Fibroblast of lung (primary cell): ENCODE measurements around the gene INMT. TPM values are rescaled to one million over a fixed set of nuclear protein-coding genes. Genes with fewer than 3 reads are reported as not detected.
"Not testable (repeated sequence)": the region's sequence is repeated elsewhere in the genome, so short reads cannot be mapped to it uniquely, and the experiment has no call there.

ENCODE experiments used
- DNase-seq, 2 donors: peaks; one replicate each; pipeline versions ENCODE4 v3.0.0 to v3.0.0-alpha.2; 2010; ENCODE audit warnings: low read depth in 2 of 2
- H2AFZ ChIP-seq: 2 replicates; pipeline ENCODE4 v1.5.1; 2012; ENCODE audit warnings: low read length, control low read depth, inconsistent platforms
- H3K27ac ChIP-seq: 2 replicates; pipeline ENCODE4 v1.5.1; 2011; ENCODE audit warnings: low read length, control low read depth; ENCODE audit not compliant: insufficient read depth
- H3K27me3 ChIP-seq: 2 replicates; pipeline ENCODE4 v1.5.1; 2011; ENCODE audit warnings: mild to moderate bottlenecking, low read length; ENCODE audit not compliant: control insufficient read depth, insufficient read depth
- H3K36me3 ChIP-seq: 2 replicates; pipeline ENCODE4 v1.5.1; 2011; ENCODE audit warnings: low read length; ENCODE audit not compliant: control insufficient read depth, insufficient read depth
- H3K4me1 ChIP-seq: 2 replicates; pipeline ENCODE4 v1.5.1; 2011; ENCODE audit warnings: low read length; ENCODE audit not compliant: control insufficient read depth, insufficient read depth; ENCODE audit errors: extremely low read depth
- H3K4me2 ChIP-seq: 2 replicates; pipeline ENCODE4 v1.5.1; 2011; ENCODE audit warnings: low read length, control low read depth; ENCODE audit not compliant: insufficient read depth; ENCODE audit errors: extremely low read depth
- H3K4me3 ChIP-seq, 4 experiments: fragments of 200-600 bp in 1 of 4; sonication (generic) in 1 of 4; replicated peaks in 1 of 4; 2 replicates each; pipeline ENCODE4 v1.5.1; 2011 to 2016; ENCODE audit warnings: low read length in 4 of 4, low read depth in 3 of 4, mild to moderate bottlenecking in 3 of 4, control low read depth in 2 of 4, inconsistent platforms in 1 of 4, mixed read lengths in 1 of 4; ENCODE audit not compliant: insufficient read depth in 1 of 4; ENCODE audit errors: control extremely low read depth in 1 of 4
- H3K79me2 ChIP-seq: 2 replicates; pipeline ENCODE4 v1.5.1; 2012; ENCODE audit warnings: mild to moderate bottlenecking, low read length, inconsistent platforms; ENCODE audit not compliant: control insufficient read depth, insufficient read depth
- H3K9ac ChIP-seq: 2 replicates; pipeline ENCODE4 v1.5.1; 2011; ENCODE audit warnings: mild to moderate bottlenecking, low read length, control low read depth; ENCODE audit not compliant: insufficient read depth
- H3K9me3 ChIP-seq: 2 replicates; pipeline ENCODE4 v1.5.1; 2012; ENCODE audit warnings: low read depth, low read length; ENCODE audit not compliant: control insufficient read depth, insufficient read depth
- H4K20me1 ChIP-seq: 2 replicates; pipeline ENCODE4 v1.5.1; 2011; ENCODE audit warnings: low read length; ENCODE audit not compliant: control insufficient read depth, insufficient read depth; ENCODE audit errors: extremely low read depth
- EZH2 ChIP-seq: IDR thresholded peaks from 2 replicates; pipeline ENCODE4 v1.5.1; 2012; ENCODE audit warnings: low read length, control low read depth, mild to moderate bottlenecking; ENCODE audit errors: missing control alignments
- polyA plus RNA-seq, 2 donors: library from polyadenylated mRNA; depleted of rRNA in 1 of 2; stranded (reverse) in 1 of 2; unstranded in 1 of 2; fragments of >200 nt; gene quantifications; 2 replicates each; pipeline ENCODE4 v1.2.1, GENCODE V29; 2011 to 2012; ENCODE audit warnings: missing spikeins in 1 of 2
- total RNA-seq: library from RNA; depleted of rRNA; stranded (reverse); fragments of >200 nt; gene quantifications from 2 replicates; pipeline ENCODE4 v1.2.1, GENCODE V29; 2014
- TF ChIP-seq, protein P1 (sequence below), 2 donors: IDR thresholded peaks in 1 of 2; conservative IDR thresholded peaks in 1 of 2; 1 replicate in 1 of 2; 2 replicates in 1 of 2; pipeline ENCODE4 v1.5.1; 2011 to 2012; ENCODE audit warnings: low read length in 2 of 2, control low read depth in 1 of 2, inconsistent platforms in 1 of 2, low read depth in 1 of 2, mild to moderate bottlenecking in 1 of 2

INMT gene
- total and polyA plus RNA-seq, 2 donors (not counting 1 experiment from before 2014, with no cell fraction given): 75.8 to 237 TPM

DNA sequence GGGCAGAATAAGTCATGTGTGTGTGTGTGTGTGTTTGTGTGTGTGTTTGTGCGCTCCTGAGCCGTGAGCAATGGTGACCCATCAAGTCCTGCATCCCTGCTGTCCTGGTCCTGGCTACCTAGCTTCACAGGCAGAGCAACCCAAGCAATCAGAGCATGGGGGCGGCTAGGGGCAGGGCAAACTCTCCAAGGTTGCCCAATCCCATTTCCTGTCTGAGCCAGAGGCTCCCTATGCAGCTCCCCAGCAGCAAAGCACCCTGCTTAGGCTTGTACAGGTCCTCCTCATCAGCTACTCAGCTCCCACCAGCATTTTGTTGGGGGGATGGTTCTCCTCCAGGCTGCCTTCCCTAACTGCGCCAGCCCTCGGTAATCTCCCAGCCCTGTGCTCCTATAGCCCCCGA, 38.5 kb upstream of the INMT start:
- Histone ChIP-seq H3K27ac (no peak overlapping the region), H3K9ac (no peak overlapping the region), H3K36me3 (no peaks in the 10 kb centered on the region), H3K79me2 (no peaks in the 10 kb centered on the region), H3K9me3 (no peaks in the 10 kb centered on the region), H3K4me1 (no peaks in the 10 kb centered on the region), H3K27me3 (no peaks in the 10 kb centered on the region), H4K20me1 (no peaks in the 10 kb centered on the region), H2AFZ (no peak overlapping the region), H3K4me2 (no peak overlapping the region), H3K4me3 (no peak overlapping the region)
- TF ChIP-seq, protein P1, sequence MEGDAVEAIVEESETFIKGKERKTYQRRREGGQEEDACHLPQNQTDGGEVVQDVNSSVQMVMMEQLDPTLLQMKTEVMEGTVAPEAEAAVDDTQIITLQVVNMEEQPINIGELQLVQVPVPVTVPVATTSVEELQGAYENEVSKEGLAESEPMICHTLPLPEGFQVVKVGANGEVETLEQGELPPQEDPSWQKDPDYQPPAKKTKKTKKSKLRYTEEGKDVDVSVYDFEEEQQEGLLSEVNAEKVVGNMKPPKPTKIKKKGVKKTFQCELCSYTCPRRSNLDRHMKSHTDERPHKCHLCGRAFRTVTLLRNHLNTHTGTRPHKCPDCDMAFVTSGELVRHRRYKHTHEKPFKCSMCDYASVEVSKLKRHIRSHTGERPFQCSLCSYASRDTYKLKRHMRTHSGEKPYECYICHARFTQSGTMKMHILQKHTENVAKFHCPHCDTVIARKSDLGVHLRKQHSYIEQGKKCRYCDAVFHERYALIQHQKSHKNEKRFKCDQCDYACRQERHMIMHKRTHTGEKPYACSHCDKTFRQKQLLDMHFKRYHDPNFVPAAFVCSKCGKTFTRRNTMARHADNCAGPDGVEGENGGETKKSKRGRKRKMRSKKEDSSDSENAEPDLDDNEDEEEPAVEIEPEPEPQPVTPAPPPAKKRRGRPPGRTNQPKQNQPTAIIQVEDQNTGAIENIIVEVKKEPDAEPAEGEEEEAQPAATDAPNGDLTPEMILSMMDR (conservative IDR thresholded peaks at IDR 0.05 in 1 of 2, IDR thresholded peaks at IDR 0.05 in 1 of 2; ENCODE audit: low read depth in 1 of 2, low read length in 2 of 2): no peak
- TF ChIP-seq EZH2: no peak
- no peak for DNase-seq

DNA sequence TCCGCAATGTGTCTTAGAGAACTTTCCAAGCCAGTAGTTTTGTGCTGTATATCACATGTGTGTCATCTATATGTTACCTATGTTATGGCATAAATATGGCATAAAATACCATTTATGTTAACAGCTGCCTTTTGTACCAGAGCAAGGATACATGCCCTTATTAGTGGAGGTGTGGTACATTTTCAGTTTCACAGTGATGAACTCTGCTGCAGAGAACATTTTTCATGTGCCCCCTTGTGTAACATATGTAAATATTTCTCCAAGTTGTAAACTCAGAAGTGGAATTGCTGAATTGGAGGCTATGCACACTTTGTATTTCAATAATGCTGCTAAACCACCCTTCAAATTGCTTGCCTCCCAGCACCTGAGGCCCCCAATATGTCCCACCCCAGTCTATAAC, 37.8 kb upstream of the INMT start:
- Histone ChIP-seq H3K9me3 (no peaks in the 10 kb centered on the region), H4K20me1 (no peaks in the 10 kb centered on the region), H3K27me3 (no peaks in the 10 kb centered on the region), H3K79me2 (no peaks in the 10 kb centered on the region), H3K36me3 (no peaks in the 10 kb centered on the region), H3K9ac (no peak overlapping the region), H3K4me2 (no peak overlapping the region), H3K4me1 (no peaks in the 10 kb centered on the region), H3K4me3 (no peak overlapping the region), H2AFZ (no peak overlapping the region), H3K27ac (no peak overlapping the region)
- TF ChIP-seq EZH2: no peak
- TF ChIP-seq, protein P1 (conservative IDR thresholded peaks at IDR 0.05 in 1 of 2, IDR thresholded peaks at IDR 0.05 in 1 of 2; ENCODE audit: low read depth in 1 of 2, low read length in 2 of 2): no peak
- no peak for DNase-seq

DNA sequence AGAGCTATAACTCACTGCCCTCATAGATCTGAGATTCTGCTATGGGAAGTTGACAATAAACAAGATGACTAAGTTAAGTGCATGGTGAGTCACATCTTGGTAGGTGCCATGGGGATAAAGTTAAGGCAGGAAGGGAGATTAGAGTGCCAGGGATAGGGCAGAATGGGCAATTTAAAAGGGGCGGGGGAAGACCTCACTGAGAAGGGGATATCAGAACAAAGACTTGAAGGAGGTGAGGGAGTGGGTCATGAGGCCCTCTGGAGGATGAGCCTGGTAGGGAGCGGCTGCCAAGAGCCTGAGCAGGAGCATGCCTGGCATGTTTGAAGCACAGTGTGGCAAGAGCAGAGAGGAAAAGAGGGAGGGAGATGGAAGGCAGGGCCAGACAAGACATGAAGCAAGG, 34.8 kb upstream of the INMT start:
- no peak overlapping the region for H3K27ac ChIP-seq
- H3K4me3 ChIP-seq: no peak overlapping the region
- H2AFZ ChIP-seq: no peak overlapping the region
- H3K4me1 ChIP-seq: no peaks in the 10 kb centered on the region
- DNase-seq: no peak
- no peaks in the 10 kb centered on the region for H4K20me1 ChIP-seq
- no peaks in the 10 kb centered on the region for H3K9me3 ChIP-seq
- no peaks in the 10 kb centered on the region for H3K36me3 ChIP-seq
- H3K4me2 ChIP-seq: no peak overlapping the region
- TF ChIP-seq EZH2: no peak
- TF ChIP-seq, protein P1 (conservative IDR thresholded peaks at IDR 0.05 in 1 of 2, IDR thresholded peaks at IDR 0.05 in 1 of 2; ENCODE audit: low read depth in 1 of 2, low read length in 2 of 2): no peak
- H3K27me3 ChIP-seq: no peaks in the 10 kb centered on the region
- no peak overlapping the region for H3K9ac ChIP-seq
- H3K79me2 ChIP-seq: no peaks in the 10 kb centered on the region

DNA sequence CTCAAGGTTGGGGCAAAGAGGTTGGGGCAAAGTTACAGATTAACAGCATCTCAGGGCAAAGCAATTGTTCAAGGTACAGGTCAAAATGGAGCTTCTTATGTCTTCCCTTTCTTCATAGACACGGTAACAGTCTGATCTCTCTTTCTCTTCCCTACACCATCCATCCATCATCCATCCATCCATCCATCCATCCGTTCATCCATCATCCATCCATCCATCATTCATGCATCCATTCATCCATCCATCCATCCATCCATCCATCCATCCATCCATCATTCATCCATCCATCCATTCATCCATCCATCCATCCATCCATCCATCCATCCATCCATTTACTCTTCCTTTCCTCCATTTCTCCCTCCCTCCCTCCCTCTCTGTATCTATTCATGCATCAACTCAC, 32.5 kb upstream of the INMT start:
- not testable (repeated sequence) for H3K27ac ChIP-seq, H3K9ac ChIP-seq, H2AFZ ChIP-seq, H3K79me2 ChIP-seq, H4K20me1 ChIP-seq, H3K9me3 ChIP-seq, H3K4me2 ChIP-seq, H3K36me3 ChIP-seq, H3K4me3 ChIP-seq, DNase-seq, H3K27me3 ChIP-seq, H3K4me1 ChIP-seq
